GM12878 (cell line): ENCODE results near the gene NAPEPLD. TPM values are rescaled to one million over a fixed set of nuclear protein-coding genes. Genes with fewer than 3 reads are reported as not detected.

Source experiments
- ATAC-seq: fragments of 200-7000 bp; cut with Tn5 transposase; 3 replicates; pipeline ENCODE4 v1.9.1; 2020; ENCODE audit warnings: mild to moderate bottlenecking, moderate library complexity
- BruUV-seq: library from RNA; stranded (reverse); fragments of 400-500 nt; replicated peaks from 2 replicates; lab custom pipeline; 2021; lab: Mats Ljungman, UMichigan
- CTCF ChIA-PET: fragments of 300-600 bp; sonication (Branson Sonifier 250); formaldehyde crosslinking; extraction: SDS; loops from one replicate; lab custom pipeline; 2021; ENCODE audit warnings: inconsistent platforms; lab: Yijun Ruan, JAX
- POLR2A ChIA-PET: fragments of 350-600 bp; formaldehyde crosslinking; extraction: SDS; loops from one replicate; lab custom pipeline; 2021; ENCODE audit warnings: inconsistent platforms; lab: Charles Lee
- RAD21 ChIA-PET: fragments of 300-600 bp; sonication (Branson Sonifier 250); formaldehyde crosslinking; loops from one replicate; lab custom pipeline; 2023; ENCODE audit warnings: antibody characterized with exemption; ENCODE audit not compliant: unreplicated experiment; lab: Charles Lee
- SMC1A ChIA-PET: fragments of 300-600 bp; sonication (Branson Sonifier 250); formaldehyde crosslinking; loops from one replicate; lab custom pipeline; 2023; ENCODE audit not compliant: unreplicated experiment, uncharacterized antibody; lab: Charles Lee
- DNase-seq: peaks from one replicate; pipeline ENCODE4 v3.0.0-alpha.2; 2011; ENCODE audit warnings: low read depth, low spot score
- FAIRE-seq: peaks from 3 replicates; lab custom pipeline; 2011; peaks lifted over from hg19 to GRCh38; lab: Jason Lieb, UNC
- H2AFZ ChIP-seq: 2 replicates; pipeline ENCODE4 v1.6.0; 2011; ENCODE audit warnings: low read depth, low read length, control low read depth; ENCODE audit not compliant: control insufficient read depth
- H3K27ac ChIP-seq: 2 replicates; pipeline ENCODE4 v1.5.1; 2011; ENCODE audit warnings: control low read depth; ENCODE audit not compliant: control insufficient read depth, insufficient read depth
- H3K27me3 ChIP-seq, 2 experiments: replicated peaks in 1 of 2; 2 replicates each; pipeline versions ENCODE4 v1.6.0 to v1.6.1; 2011; ENCODE audit warnings: low read length in 1 of 2; ENCODE audit not compliant: control insufficient read depth in 2 of 2, insufficient read depth in 2 of 2
- H3K36me3 ChIP-seq, 2 experiments: 2 replicates each; pipeline ENCODE4 v1.5.1; 2011; ENCODE audit warnings: low read length in 1 of 2; ENCODE audit not compliant: control insufficient read depth in 2 of 2, insufficient read depth in 2 of 2
- H3K4me1 ChIP-seq: 2 replicates; pipeline ENCODE4 v1.6.1; 2011; ENCODE audit warnings: mild to moderate bottlenecking, low read length, moderate library complexity, mixed read lengths; ENCODE audit not compliant: control insufficient read depth, insufficient read depth
- H3K4me2 ChIP-seq: 2 replicates; pipeline ENCODE4 v1.6.0; 2011; ENCODE audit warnings: control low read depth; ENCODE audit not compliant: control insufficient read depth, insufficient read depth
- H3K4me3 ChIP-seq: fragments of 200-600 bp; sonication (generic); 2 replicates; pipeline ENCODE4 v1.5.1; 2016
- H3K79me2 ChIP-seq: 2 replicates; pipeline ENCODE4 v1.6.0; 2011; ENCODE audit warnings: low read length; ENCODE audit not compliant: control insufficient read depth, insufficient read depth
- H3K9ac ChIP-seq: 2 replicates; pipeline ENCODE4 v1.8.0; 2011; ENCODE audit warnings: low read length, control low read depth, mixed read lengths; ENCODE audit not compliant: control insufficient read depth, insufficient read depth
- H3K9me3 ChIP-seq: replicated peaks from 3 replicates; pipeline ENCODE4 v1.5.1; 2011; ENCODE audit warnings: mild to moderate bottlenecking, low read length; ENCODE audit not compliant: control insufficient read depth, insufficient read depth
- H4K20me1 ChIP-seq: 2 replicates; pipeline ENCODE4 v1.6.0; 2011; ENCODE audit not compliant: control insufficient read depth, insufficient read depth
- TAF1 ChIP-seq: IDR thresholded peaks from 2 replicates; pipeline ENCODE4 v1.6.1; 2011; ENCODE audit warnings: mild to moderate bottlenecking, low read depth, low read length, borderline replicate concordance
- WGBS: methylation state at CpG from one replicate; pipeline ENCODE4 v1.1.6; 2016; ENCODE audit warnings: low lambda C conversion rate; ENCODE audit not compliant: insufficient replicate concordance, insufficient coverage; ENCODE audit errors: missing lambda C conversion rate; 5-methylcytosine and 5-hydroxymethylcytosine counted together
- in situ Hi-C: fragments of 300-500 bp; cut with MboI; formaldehyde crosslinking; loops from 9 replicates; pipeline ENCODE4 v1.14.3; 2018; ENCODE audit warnings: mixed read lengths
- intact Hi-C: fragments of 100-400 bp; cut with micrococcal nuclease; formaldehyde crosslinking; loops from one replicate; pipeline ENCODE4 v1.14.2; 2022; ENCODE audit not compliant: unreplicated experiment
- polyA plus RNA-seq, 11 experiments: library from polyadenylated mRNA; depleted of rRNA in 4 of 11; unstranded in 6 of 11; stranded (reverse) in 5 of 11; fragments of >200 nt; fragmentation: Nextera tagmentation in 4 of 11; fragmentation: Illumina TruSeq in 1 of 11; extraction: Ambion mirVana in 4 of 11; extraction: Trizol in 1 of 11; gene quantifications; 1 replicate in 1 of 11; 2 replicates in 10 of 11; pipeline versions ENCODE4 v1.2.1 to v1.2.3, GENCODE V29; 2011 to 2016; ENCODE audit warnings: inconsistent platforms in 2 of 11, missing spikeins in 2 of 11, low read depth in 1 of 11
- total RNA-seq, 4 experiments: library from RNA; depleted of rRNA in 3 of 4; stranded (reverse); fragments of >200 nt in 3 of 4; fragmentation: Illumina TruSeq in 1 of 4; extraction: Trizol in 1 of 4; gene quantifications; 2 replicates each; pipeline versions ENCODE4 v1.2.1 to v1.2.3, GENCODE V29; 2013 to 2021
- TF ChIP-seq, protein P1 (sequence below): fragments of 450-650 bp; IDR thresholded peaks from 2 replicates; pipeline ENCODE4 v1.6.1; 2017; ENCODE audit warnings: mild to moderate bottlenecking, moderate library complexity
- TF ChIP-seq, protein P2 (sequence below): fragments of 450-650 bp; IDR thresholded peaks from 2 replicates; pipeline ENCODE4 v1.6.1; 2017; ENCODE audit warnings: low read depth, mild to moderate bottlenecking, moderate library complexity

The NAPEPLD gene
- total and polyA plus RNA-seq, 10 of the 15 experiments (the other 5 are each of a cell fraction or from before 2014, with no cell fraction given) = 6.0 to 16.2 (median 8.6) TPM

GRCh38 chr7:103143868-103144267 lies 5.0 kb downstream of the NAPEPLD start (continued):
- TF ChIP-seq, protein P1, sequence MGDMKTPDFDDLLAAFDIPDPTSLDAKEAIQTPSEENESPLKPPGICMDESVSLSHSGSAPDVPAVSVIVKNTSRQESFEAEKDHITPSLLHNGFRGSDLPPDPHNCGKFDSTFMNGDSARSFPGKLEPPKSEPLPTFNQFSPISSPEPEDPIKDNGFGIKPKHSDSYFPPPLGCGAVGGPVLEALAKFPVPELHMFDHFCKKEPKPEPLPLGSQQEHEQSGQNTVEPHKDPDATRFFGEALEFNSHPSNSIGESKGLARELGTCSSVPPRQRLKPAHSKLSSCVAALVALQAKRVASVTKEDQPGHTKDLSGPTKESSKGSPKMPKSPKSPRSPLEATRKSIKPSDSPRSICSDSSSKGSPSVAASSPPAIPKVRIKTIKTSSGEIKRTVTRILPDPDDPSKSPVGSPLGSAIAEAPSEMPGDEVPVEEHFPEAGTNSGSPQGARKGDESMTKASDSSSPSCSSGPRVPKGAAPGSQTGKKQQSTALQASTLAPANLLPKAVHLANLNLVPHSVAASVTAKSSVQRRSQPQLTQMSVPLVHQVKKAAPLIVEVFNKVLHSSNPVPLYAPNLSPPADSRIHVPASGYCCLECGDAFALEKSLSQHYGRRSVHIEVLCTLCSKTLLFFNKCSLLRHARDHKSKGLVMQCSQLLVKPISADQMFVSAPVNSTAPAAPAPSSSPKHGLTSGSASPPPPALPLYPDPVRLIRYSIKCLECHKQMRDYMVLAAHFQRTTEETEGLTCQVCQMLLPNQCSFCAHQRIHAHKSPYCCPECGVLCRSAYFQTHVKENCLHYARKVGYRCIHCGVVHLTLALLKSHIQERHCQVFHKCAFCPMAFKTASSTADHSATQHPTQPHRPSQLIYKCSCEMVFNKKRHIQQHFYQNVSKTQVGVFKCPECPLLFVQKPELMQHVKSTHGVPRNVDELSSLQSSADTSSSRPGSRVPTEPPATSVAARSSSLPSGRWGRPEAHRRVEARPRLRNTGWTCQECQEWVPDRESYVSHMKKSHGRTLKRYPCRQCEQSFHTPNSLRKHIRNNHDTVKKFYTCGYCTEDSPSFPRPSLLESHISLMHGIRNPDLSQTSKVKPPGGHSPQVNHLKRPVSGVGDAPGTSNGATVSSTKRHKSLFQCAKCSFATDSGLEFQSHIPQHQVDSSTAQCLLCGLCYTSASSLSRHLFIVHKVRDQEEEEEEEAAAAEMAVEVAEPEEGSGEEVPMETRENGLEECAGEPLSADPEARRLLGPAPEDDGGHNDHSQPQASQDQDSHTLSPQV = no peak

GRCh38 chr7:103142494-103142893 lies 6.4 kb downstream of the NAPEPLD start:
- Histone ChIP-seq H2AFZ (no peak overlapping the region), H3K27ac (no peak overlapping the region), H3K36me3 (no peaks in the 10 kb centered on the region; a peak in 1 of 4 replicates), H3K4me2 (no peak overlapping the region), H3K4me3 (no peak overlapping the region), H3K4me1 (peaks cover 7% of the 10 kb centered on the region; the same call in 1 of the 2 replicates), H3K9me3 (no peaks in the 10 kb centered on the region), H3K27me3 (no peaks in the 10 kb centered on the region), H4K20me1 (no peaks in the 10 kb centered on the region), H3K79me2 (peaks cover 15% of the 10 kb centered on the region), H3K9ac (no peak overlapping the region)
- TF ChIP-seq TAF1 = no peak
- TF ChIP-seq, protein P2, sequence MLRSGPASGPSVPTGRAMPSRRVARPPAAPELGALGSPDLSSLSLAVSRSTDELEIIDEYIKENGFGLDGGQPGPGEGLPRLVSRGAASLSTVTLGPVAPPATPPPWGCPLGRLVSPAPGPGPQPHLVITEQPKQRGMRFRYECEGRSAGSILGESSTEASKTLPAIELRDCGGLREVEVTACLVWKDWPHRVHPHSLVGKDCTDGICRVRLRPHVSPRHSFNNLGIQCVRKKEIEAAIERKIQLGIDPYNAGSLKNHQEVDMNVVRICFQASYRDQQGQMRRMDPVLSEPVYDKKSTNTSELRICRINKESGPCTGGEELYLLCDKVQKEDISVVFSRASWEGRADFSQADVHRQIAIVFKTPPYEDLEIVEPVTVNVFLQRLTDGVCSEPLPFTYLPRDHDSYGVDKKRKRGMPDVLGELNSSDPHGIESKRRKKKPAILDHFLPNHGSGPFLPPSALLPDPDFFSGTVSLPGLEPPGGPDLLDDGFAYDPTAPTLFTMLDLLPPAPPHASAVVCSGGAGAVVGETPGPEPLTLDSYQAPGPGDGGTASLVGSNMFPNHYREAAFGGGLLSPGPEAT = no peak
- ChIA-PET RAD21 (interaction anchor here (0.5 kb wide), 1 partner anchor 80 kb away, joined by 4 read pairs; no protein-coding TSS in a partner anchor), CTCF (no interaction called here), POLR2A (no interaction called here), SMC1A (no interaction called here)
- DNase-seq (no peak), FAIRE-seq (no peak), ATAC-seq (no peak)
- in situ Hi-C loops (no loop called here), intact Hi-C loops (loop anchor here (10.0 kb wide), 1 partner anchor 202 kb away; the partner anchor contains the start of genes DNAJC2 and PSMC2)
- 100% methylated on average over 1 of the region's 1 CpG for WGBS
- no TSS peak for BruUV-seq
